Transverse colon (tissue), 3 donors: ENCODE results near the gene MDH2.

ENCODE experiments used
- CTCF ChIP-seq, 5 experiments: fragments of 200-600 bp in 3 of 5; fragments of 450-650 bp in 2 of 5; sonication (generic) in 3 of 5; IDR thresholded peaks; 1 replicate in 2 of 5; 2 replicates in 3 of 5; pipeline ENCODE4 v1.5.1; 2016 to 2017; ENCODE audit warnings: antibody characterized with exemption in 5 of 5, inconsistent platforms in 3 of 5, mild to moderate bottlenecking in 2 of 5, moderate library complexity in 1 of 5
- EP300 ChIP-seq: sonication (generic); formaldehyde crosslinking; IDR thresholded peaks from one replicate; pipeline ENCODE4 v1.6.1; 2017; ENCODE audit warnings: antibody characterized with exemption, low read depth
- POLR2A ChIP-seq: fragments of 450-650 bp; IDR thresholded peaks from one replicate; pipeline ENCODE4 v1.6.1; 2016; ENCODE audit warnings: antibody characterized with exemption, mild to moderate bottlenecking, moderate library complexity

GRCh38 chr7:76000566-76000965, 47.3 kb upstream of the MDH2 start:
- TF ChIP-seq CTCF (IDR thresholded peaks at IDR 0.05) (no peak), EP300 (no peak), POLR2A (no peak)
